Liver (tissue), 9 donors: ENCODE results near the gene IGFBP1. TPM values are rescaled to one million over a fixed set of nuclear protein-coding genes. Genes with fewer than 3 reads are reported as not detected.

Source experiments
- DNase-seq: peaks from one replicate; pipeline ENCODE4 v3.0.0-alpha.2; 2017; ENCODE audit warnings: low spot score
- H3K27ac ChIP-seq, 2 donors: one replicate each; pipeline ENCODE4 v1.7.0; 2013; ENCODE audit warnings: inconsistent platforms in 2 of 2, low read length in 2 of 2, control low read depth in 1 of 2, low read depth in 1 of 2, mild to moderate bottlenecking in 1 of 2
- H3K27me3 ChIP-seq, 4 donors: one replicate each; pipeline versions ENCODE4 v1.6.1 to v1.7.0; 2013; ENCODE audit warnings: low read length in 3 of 4, inconsistent platforms in 1 of 4, mild to moderate bottlenecking in 1 of 4, moderate library complexity in 1 of 4; ENCODE audit not compliant: control insufficient read depth in 4 of 4, insufficient read depth in 4 of 4
- H3K36me3 ChIP-seq, 4 donors: one replicate each; pipeline versions ENCODE4 v1.6.1 to v1.7.0; 2013; ENCODE audit warnings: low read length in 3 of 4, mild to moderate bottlenecking in 3 of 4, low read depth in 1 of 4, moderate library complexity in 1 of 4; ENCODE audit not compliant: control insufficient read depth in 4 of 4, insufficient read depth in 3 of 4
- H3K4me1 ChIP-seq, 4 donors: one replicate each; pipeline versions ENCODE4 v1.6.1 to v1.7.0; 2013; ENCODE audit warnings: low read length in 3 of 4, mild to moderate bottlenecking in 3 of 4, moderate library complexity in 1 of 4; ENCODE audit not compliant: control insufficient read depth in 4 of 4, insufficient read depth in 4 of 4
- H3K4me3 ChIP-seq, 3 donors: one replicate each; pipeline versions ENCODE4 v1.6.1 to v1.7.0; 2013; ENCODE audit warnings: low read length in 3 of 3, control low read depth in 1 of 3, low read depth in 1 of 3, mild to moderate bottlenecking in 1 of 3
- H3K9ac ChIP-seq, 2 donors: one replicate each; pipeline ENCODE4 v1.7.0; 2013; ENCODE audit warnings: low read length in 2 of 2, mild to moderate bottlenecking in 2 of 2, moderate library complexity in 2 of 2, control low read depth in 1 of 2, low read depth in 1 of 2
- H3K9me3 ChIP-seq, 4 donors: one replicate each; pipeline versions ENCODE4 v1.6.1 to v1.7.0; 2013; ENCODE audit warnings: low read length in 3 of 4; ENCODE audit not compliant: control insufficient read depth in 4 of 4
- ATF3 ChIP-seq: IDR thresholded peaks from 2 replicates; pipeline ENCODE4 v1.6.1; 2016; ENCODE audit warnings: antibody characterized with exemption
- CTCF ChIP-seq: fragments of 150-350 bp; IDR thresholded peaks from 2 replicates; pipeline ENCODE4 v1.5.1; 2017; ENCODE audit warnings: improper control_type of control experiment, low read depth, low read length; ENCODE audit not compliant: missing input control
- EGR1 ChIP-seq, 2 donors: IDR thresholded peaks; 2 replicates each; pipeline ENCODE4 v1.6.1; 2016 to 2018; ENCODE audit warnings: antibody characterized with exemption in 2 of 2, low read depth in 2 of 2
- FOXA1 ChIP-seq: IDR thresholded peaks from 2 replicates; pipeline ENCODE4 v1.6.1; 2016; ENCODE audit warnings: antibody characterized with exemption
- FOXA2 ChIP-seq: IDR thresholded peaks from 2 replicates; pipeline ENCODE4 v1.6.1; 2016; ENCODE audit warnings: antibody characterized with exemption
- HNF4A ChIP-seq, 2 donors: conservative IDR thresholded peaks; 2 replicates each; pipeline ENCODE4 v1.6.1; 2016; ENCODE audit warnings: antibody characterized with exemption in 2 of 2, mild to moderate bottlenecking in 2 of 2
- HNF4G ChIP-seq: IDR thresholded peaks from 2 replicates; pipeline ENCODE4 v1.6.1; 2016; ENCODE audit warnings: antibody characterized with exemption
- JUND ChIP-seq, 2 donors: IDR thresholded peaks; 2 replicates each; pipeline ENCODE4 v1.6.1; 2016; ENCODE audit warnings: antibody characterized with exemption in 2 of 2
- MAX ChIP-seq: IDR thresholded peaks from 2 replicates; pipeline ENCODE4 v1.6.1; 2016; ENCODE audit warnings: antibody characterized with exemption
- NR2F2 ChIP-seq: IDR thresholded peaks from 2 replicates; pipeline ENCODE4 v1.6.1; 2016; ENCODE audit warnings: antibody characterized with exemption
- RAD21 ChIP-seq, 2 donors: IDR thresholded peaks; 2 replicates each; pipeline ENCODE4 v1.6.1; 2016; ENCODE audit warnings: antibody characterized with exemption in 2 of 2, mild to moderate bottlenecking in 2 of 2
- REST ChIP-seq: IDR thresholded peaks from 2 replicates; pipeline ENCODE4 v1.6.1; 2016; ENCODE audit warnings: antibody characterized with exemption, mild to moderate bottlenecking
- RXRA ChIP-seq, 2 donors: IDR thresholded peaks; 2 replicates each; pipeline ENCODE4 v1.6.1; 2017 to 2018; ENCODE audit warnings: antibody characterized with exemption in 2 of 2, mild to moderate bottlenecking in 1 of 2
- SP1 ChIP-seq: IDR thresholded peaks from 2 replicates; pipeline ENCODE4 v1.6.1; 2018; ENCODE audit warnings: antibody characterized with exemption, mild to moderate bottlenecking
- TAF1 ChIP-seq: conservative IDR thresholded peaks from 2 replicates; pipeline ENCODE4 v1.6.1; 2016; ENCODE audit warnings: antibody characterized with exemption, mild to moderate bottlenecking
- YY1 ChIP-seq: IDR thresholded peaks from 2 replicates; pipeline ENCODE4 v1.6.1; 2016; ENCODE audit warnings: antibody characterized with exemption, mild to moderate bottlenecking
- ZBTB33 ChIP-seq: IDR thresholded peaks from 2 replicates; pipeline ENCODE4 v1.6.1; 2016; ENCODE audit warnings: antibody characterized with exemption
- WGBS: extraction: QIAGEN DNeasy Blood & Tissue Kit; methylation state at CpG from one replicate; pipeline ENCODE4 v1.1.7; 2013; 5-methylcytosine and 5-hydroxymethylcytosine counted together
- polyA plus RNA-seq, 2 donors: library from polyadenylated mRNA; stranded (reverse) in 1 of 2; unstranded in 1 of 2; fragments of 200-250 nt in 1 of 2; fragments of >200 nt in 1 of 2; fragmentation: Nextera tagmentation in 1 of 2; extraction: Ambion mirVana in 1 of 2; gene quantifications; one replicate each; pipeline versions ENCODE4 v1.2.1 to v1.2.3, GENCODE V29; 2013 to 2015
- total RNA-seq, 2 donors: library from RNA; depleted of rRNA; stranded (reverse); fragments of >200 nt; gene quantifications; one replicate each; pipeline ENCODE4 v1.2.3, GENCODE V29; 2014
- donor health status: healthy.
- donor health status: healthy.
- donor health status: healthy.
- donor health status: healthy.
- donor health status: healthy.

The IGFBP1 gene
- total and polyA plus RNA-seq, 4 donors = 3.5 to 234 (median 63.6) TPM

- Histone ChIP-seq H3K9ac (no peak overlapping the region), H3K9me3 (no peaks in the 10 kb centered on the region), H3K36me3 (no peaks in the 10 kb centered on the region), H3K27ac (no peak overlapping the region), H3K27me3 (no peaks in the 10 kb centered on the region), H3K4me1 (peaks cover 0 to 23% (median 10%) of the 10 kb centered on the region in 4 donors), H3K4me3 (no peak overlapping the region)
- WGBS = 37% methylated on average over 3 of the region's 3 CpGs
- TF ChIP-seq REST (no peak), CTCF (no peak), RXRA (IDR thresholded peaks at IDR 0.05) (no peak), HNF4G (no peak), TAF1 (no peak), MAX (no peak), ATF3 (no peak), EGR1 (IDR thresholded peaks at IDR 0.05; ENCODE audit: low read depth in 2 of 2) (no peak), NR2F2 (no peak), FOXA1 (no peak), HNF4A (conservative IDR thresholded peaks at IDR 0.05) (no peak), JUND (IDR thresholded peaks at IDR 0.05) (no peak), RAD21 (IDR thresholded peaks at IDR 0.05) (no peak), SP1 (no peak), YY1 (no peak), FOXA2 (no peak), ZBTB33 (no peak)
- no peak for DNase-seq
These were observed 9.7 kb upstream of the IGFBP1 start for GRCh38 chr7:45878457-45879144.
